MM.1S (cell line): ENCODE data around the gene CDK5R2.
A peak's percentile ranks its signal among the peaks of the same experiment; 100 is the strongest.

ENCODE experiments used
- DNase-seq: peaks from one replicate; pipeline ENCODE4 v3.0.0-alpha.2; 2015
- H2AFZ ChIP-seq: fragments of 300-600 bp; sonication (generic); 2 replicates; pipeline ENCODE4 v1.6.0; 2016; ENCODE audit warnings: antibody characterized with exemption, low read length
- H3F3A ChIP-seq: fragments of 300-600 bp; sonication (generic); 2 replicates; pipeline ENCODE4 v1.6.1; 2016; ENCODE audit warnings: mild to moderate bottlenecking, antibody characterized with exemption, low read length, moderate library complexity, mixed read lengths; ENCODE audit not compliant: insufficient read depth
- H3K27ac ChIP-seq: fragments of 300-600 bp; sonication (generic); 2 replicates; pipeline ENCODE4 v1.5.1; 2016; ENCODE audit warnings: mild to moderate bottlenecking, low read length
- H3K27me3 ChIP-seq: fragments of 300-600 bp; sonication (generic); replicated peaks from 2 replicates; pipeline ENCODE4 v1.6.0; 2016; ENCODE audit warnings: low read length; ENCODE audit not compliant: insufficient read depth
- H3K36me3 ChIP-seq: fragments of 300-600 bp; sonication (generic); replicated peaks from 2 replicates; pipeline ENCODE4 v1.6.1; 2016; ENCODE audit warnings: mild to moderate bottlenecking, low read length, mixed read lengths; ENCODE audit not compliant: insufficient read depth
- H3K4me1 ChIP-seq: fragments of 300-600 bp; sonication (generic); 2 replicates; pipeline ENCODE4 v1.6.1; 2016; ENCODE audit warnings: low read length, mixed read lengths
- H3K4me2 ChIP-seq: fragments of 300-600 bp; sonication (generic); 2 replicates; pipeline ENCODE4 v1.6.0; 2016; ENCODE audit warnings: low read depth, low read length
- H3K4me3 ChIP-seq: fragments of 300-600 bp; sonication (generic); 2 replicates; pipeline ENCODE4 v1.5.1; 2016; ENCODE audit warnings: low read length, mixed read lengths
- H3K79me2 ChIP-seq: fragments of 300-600 bp; sonication (generic); 2 replicates; pipeline ENCODE4 v1.6.1; 2016; ENCODE audit warnings: mixed run types, low read length, mixed read lengths
- H3K9ac ChIP-seq: fragments of 300-600 bp; sonication (generic); 2 replicates; pipeline ENCODE4 v1.6.1; 2016; ENCODE audit warnings: low read length, mixed read lengths
- H3K9me2 ChIP-seq: fragments of 300-600 bp; sonication (generic); replicated peaks from 2 replicates; pipeline ENCODE4 v1.6.1; 2016; ENCODE audit warnings: mild to moderate bottlenecking, low read length, mixed read lengths; ENCODE audit not compliant: insufficient read depth
- H3K9me3 ChIP-seq: fragments of 300-600 bp; sonication (generic); replicated peaks from 2 replicates; pipeline ENCODE4 v1.6.1; 2016; ENCODE audit warnings: mild to moderate bottlenecking, low read length, mixed read lengths; ENCODE audit not compliant: insufficient read depth
- H4K20me1 ChIP-seq: fragments of 300-600 bp; sonication (generic); 2 replicates; pipeline ENCODE4 v1.6.1; 2016; ENCODE audit warnings: mild to moderate bottlenecking, low read length, moderate library complexity, mixed read lengths; ENCODE audit not compliant: insufficient read depth
- EZH2 ChIP-seq: fragments of 300-600 bp; sonication (generic); optimal IDR thresholded peaks from 2 replicates; pipeline ENCODE3; 2017; ENCODE audit warnings: low read depth, mild to moderate bottlenecking, antibody characterized with exemption, low read length, mixed read lengths
- EZH2phosphoT487 ChIP-seq: fragments of 300-600 bp; sonication (generic); IDR thresholded peaks from 2 replicates; pipeline ENCODE4 v1.6.1; 2018; ENCODE audit warnings: antibody characterized with exemption, low read length
- TF ChIP-seq, protein P1 (sequence below): fragments of 300-600 bp; sonication (generic); IDR thresholded peaks from 2 replicates; pipeline ENCODE4 v1.5.1; 2016; ENCODE audit warnings: antibody characterized with exemption, low read length, mixed read lengths

Gene CDK5R2

DNA sequence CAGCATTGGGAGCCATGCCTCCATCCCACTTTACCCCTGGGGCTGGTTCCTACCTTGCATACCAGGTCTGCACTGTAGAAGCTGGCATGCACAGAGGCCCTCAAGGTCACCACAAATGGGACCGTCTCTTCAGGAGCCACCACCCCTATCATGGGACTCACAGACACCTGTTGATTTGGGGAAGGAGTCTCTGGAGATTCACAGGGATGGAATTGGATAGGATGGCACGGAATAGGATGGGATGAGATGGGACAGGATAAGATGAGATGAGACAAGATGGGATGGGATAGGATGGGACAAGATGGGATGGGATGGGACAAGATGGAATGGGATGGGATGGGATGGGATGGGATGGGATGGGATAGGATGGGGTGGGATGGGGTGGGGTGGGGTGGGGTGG lies 49.8 kb downstream of the CDK5R2 start:
- Histone ChIP-seq H3K9me2 (no peaks in the 10 kb centered on the region), H3K27me3 (peaks cover 59% of the 10 kb centered on the region), H3K4me2 (no peak overlapping the region), H3K9ac (no peak overlapping the region), H3K36me3 (no peaks in the 10 kb centered on the region), H3K79me2 (no peaks in the 10 kb centered on the region), H3K4me3 (no peak overlapping the region), H3K27ac (no peak overlapping the region), H4K20me1 (no peaks in the 10 kb centered on the region), H3K4me1 (no peaks in the 10 kb centered on the region), H3K9me3 (no peaks in the 10 kb centered on the region), H2AFZ (no peak overlapping the region), H3F3A (no peaks in the 10 kb centered on the region)
- DNase-seq: no peak
- no peak for TF ChIP-seq EZH2
- TF ChIP-seq EZH2phosphoT487: no peak
- TF ChIP-seq, protein P1, sequence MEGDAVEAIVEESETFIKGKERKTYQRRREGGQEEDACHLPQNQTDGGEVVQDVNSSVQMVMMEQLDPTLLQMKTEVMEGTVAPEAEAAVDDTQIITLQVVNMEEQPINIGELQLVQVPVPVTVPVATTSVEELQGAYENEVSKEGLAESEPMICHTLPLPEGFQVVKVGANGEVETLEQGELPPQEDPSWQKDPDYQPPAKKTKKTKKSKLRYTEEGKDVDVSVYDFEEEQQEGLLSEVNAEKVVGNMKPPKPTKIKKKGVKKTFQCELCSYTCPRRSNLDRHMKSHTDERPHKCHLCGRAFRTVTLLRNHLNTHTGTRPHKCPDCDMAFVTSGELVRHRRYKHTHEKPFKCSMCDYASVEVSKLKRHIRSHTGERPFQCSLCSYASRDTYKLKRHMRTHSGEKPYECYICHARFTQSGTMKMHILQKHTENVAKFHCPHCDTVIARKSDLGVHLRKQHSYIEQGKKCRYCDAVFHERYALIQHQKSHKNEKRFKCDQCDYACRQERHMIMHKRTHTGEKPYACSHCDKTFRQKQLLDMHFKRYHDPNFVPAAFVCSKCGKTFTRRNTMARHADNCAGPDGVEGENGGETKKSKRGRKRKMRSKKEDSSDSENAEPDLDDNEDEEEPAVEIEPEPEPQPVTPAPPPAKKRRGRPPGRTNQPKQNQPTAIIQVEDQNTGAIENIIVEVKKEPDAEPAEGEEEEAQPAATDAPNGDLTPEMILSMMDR: no peak

DNA sequence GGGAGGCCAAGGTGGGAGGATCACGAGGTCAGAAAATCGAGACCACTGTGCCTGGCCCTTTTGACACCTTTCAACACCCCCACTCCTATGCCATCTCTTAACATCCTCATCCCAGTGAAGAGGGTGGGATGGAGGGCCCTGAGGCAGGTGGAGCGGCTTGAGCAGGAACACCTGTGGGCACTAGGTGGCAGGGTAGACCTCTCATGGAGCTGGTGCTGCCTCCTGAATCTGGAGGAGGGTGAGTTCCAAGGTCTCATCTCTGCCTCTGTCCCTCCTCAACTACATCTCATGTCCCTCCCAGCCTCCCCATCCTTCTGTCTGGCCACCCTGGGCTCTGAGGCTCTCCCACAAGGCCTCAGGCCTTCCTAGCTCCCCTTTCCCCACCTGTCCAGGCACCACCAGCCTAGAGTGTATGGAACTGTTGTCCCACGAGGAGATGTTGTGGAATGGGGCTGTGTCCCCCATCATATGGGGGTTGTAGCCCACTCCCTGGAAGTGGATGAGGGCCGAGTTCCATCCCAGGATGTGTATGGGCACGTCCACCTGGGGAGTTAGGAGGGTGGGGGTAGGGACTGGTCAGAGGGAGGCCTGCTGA lies 50.8 kb downstream of the CDK5R2 start:
- Histone ChIP-seq H3K27me3 (peaks cover 61% of the 10 kb centered on the region), H3K4me3 (no peak overlapping the region), H3K4me2 (no peak overlapping the region), H2AFZ (no peak overlapping the region), H3K9me3 (no peaks in the 10 kb centered on the region), H3K36me3 (no peaks in the 10 kb centered on the region), H3K27ac (no peak overlapping the region), H3F3A (no peaks in the 10 kb centered on the region), H3K9ac (no peak overlapping the region), H3K9me2 (no peaks in the 10 kb centered on the region), H3K4me1 (no peaks in the 10 kb centered on the region), H4K20me1 (no peaks in the 10 kb centered on the region), H3K79me2 (no peaks in the 10 kb centered on the region)
- DNase-seq: peak; percentile 39
- no peak for TF ChIP-seq EZH2phosphoT487
- TF ChIP-seq EZH2: no peak
- TF ChIP-seq, protein P1: peak; percentile 67

DNA sequence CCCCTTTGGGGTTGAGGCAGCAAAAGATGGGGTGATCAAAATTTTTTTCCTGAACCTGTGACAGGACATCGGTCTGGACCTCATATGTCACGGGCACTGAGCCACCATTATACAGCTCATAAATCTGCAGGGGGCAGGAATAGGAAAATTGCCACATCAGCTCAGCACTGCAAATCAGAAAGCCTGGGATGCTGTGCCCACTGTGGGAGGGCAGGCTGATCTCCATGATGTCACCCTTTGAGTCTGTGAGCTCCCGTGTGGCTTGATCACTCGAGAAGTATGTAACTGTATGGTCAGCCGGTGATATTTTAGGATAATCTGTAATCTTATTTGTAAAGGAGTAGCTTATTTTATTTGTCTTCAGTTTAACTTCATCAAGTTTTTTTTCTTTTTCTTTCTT lies 51.4 kb downstream of the CDK5R2 start:
- no peak for TF ChIP-seq EZH2phosphoT487
- TF ChIP-seq EZH2: no peak
- TF ChIP-seq, protein P1: no peak
- no peaks in the 10 kb centered on the region for H3K79me2 ChIP-seq
- no peak overlapping the region for H2AFZ ChIP-seq
- H3K9ac ChIP-seq: no peak overlapping the region
- no peak for DNase-seq
- no peaks in the 10 kb centered on the region for H3K9me2 ChIP-seq
- no peak overlapping the region for H3K27ac ChIP-seq
- no peaks in the 10 kb centered on the region for H3K4me1 ChIP-seq
- no peak overlapping the region for H3K4me2 ChIP-seq
- no peaks in the 10 kb centered on the region for H3K36me3 ChIP-seq
- H3K27me3 ChIP-seq: peaks cover 59% of the 10 kb centered on the region
- H3K4me3 ChIP-seq: no peak overlapping the region
- no peaks in the 10 kb centered on the region for H3K9me3 ChIP-seq
- H4K20me1 ChIP-seq: no peaks in the 10 kb centered on the region
- no peaks in the 10 kb centered on the region for H3F3A ChIP-seq
